IMR-90 (cell line): Measurements from ENCODE around the gene FAM72D. TPM values are rescaled to one million over a fixed set of nuclear protein-coding genes. Genes with fewer than 3 reads are reported as not detected.
A peak's percentile ranks its signal among the peaks of the same experiment; 100 is the strongest.
"Not testable (repeated sequence)": the region's sequence is repeated elsewhere in the genome, so short reads cannot be mapped to it uniquely, and the experiment has no call there.

Source experiments
- ATAC-seq: fragments of 200-7000 bp; cut with Tn5 transposase; 2 replicates; pipeline ENCODE4 v1.9.1; 2020; ENCODE audit warnings: low read depth, mild to moderate bottlenecking, moderate library complexity
- BruUV-seq: library from RNA; stranded (reverse); fragments of 400-500 nt; replicated peaks from 2 replicates; lab custom pipeline; 2021; lab: Mats Ljungman, UMichigan
- CTCF ChIA-PET: fragments of 300-600 bp; formaldehyde crosslinking; extraction: SDS; loops from one replicate; lab custom pipeline; 2021; ENCODE audit warnings: antibody characterized with exemption; lab: Yijun Ruan, JAX
- POLR2A ChIA-PET: fragments of 300-600 bp; sonication (Branson Sonifier 250); formaldehyde crosslinking; loops from one replicate; lab custom pipeline; 2022; ENCODE audit warnings: antibody characterized with exemption; ENCODE audit not compliant: unreplicated experiment; lab: Charles Lee
- DNase-seq: peaks from one replicate; pipeline ENCODE4 v3.0.0; 2013
- H2AFZ ChIP-seq: replicated peaks from 2 replicates; pipeline ENCODE3; 2013; ENCODE audit warnings: low read length, mild to moderate bottlenecking; ENCODE audit not compliant: poor library complexity
- H2AK5ac ChIP-seq: 2 replicates; pipeline ENCODE4 v1.6.1; 2013; ENCODE audit warnings: low read depth, low read length, inconsistent platforms
- H2AK9ac ChIP-seq: replicated peaks from 2 replicates; pipeline ENCODE3; 2013; ENCODE audit warnings: mild to moderate bottlenecking, low read depth, low read length, moderate library complexity; ENCODE audit not compliant: poor library complexity
- H2BK120ac ChIP-seq: 2 replicates; pipeline ENCODE4 v1.6.1; 2013; ENCODE audit warnings: low read depth, low read length, inconsistent platforms
- H2BK15ac ChIP-seq: 3 replicates; pipeline ENCODE4 v1.6.1; 2013; ENCODE audit warnings: low read depth, low read length, inconsistent platforms
- H2BK20ac ChIP-seq: 2 replicates; pipeline ENCODE4 v1.6.1; 2013; ENCODE audit warnings: low read depth, mild to moderate bottlenecking, inconsistent platforms, low read length, moderate library complexity
- H2BK5ac ChIP-seq: 2 replicates; pipeline ENCODE4 v1.6.1; 2013; ENCODE audit warnings: mild to moderate bottlenecking, low read depth, low read length, inconsistent platforms; ENCODE audit not compliant: poor library complexity, severe bottlenecking
- H3K14ac ChIP-seq: replicated peaks from 2 replicates; pipeline ENCODE4 v1.6.1; 2013; ENCODE audit warnings: low read depth, low read length, inconsistent platforms
- H3K18ac ChIP-seq: 2 replicates; pipeline ENCODE4 v1.6.1; 2013; ENCODE audit warnings: low read depth, low read length, control low read depth
- H3K23ac ChIP-seq: 2 replicates; pipeline ENCODE4 v1.6.1; 2013; ENCODE audit warnings: low read depth, low read length, inconsistent platforms
- H3K27ac ChIP-seq: 2 replicates; pipeline ENCODE4 v1.5.1; 2013; ENCODE audit warnings: mild to moderate bottlenecking, control low read depth, low read length; ENCODE audit not compliant: insufficient read depth
- H3K27me3 ChIP-seq: 2 replicates; pipeline ENCODE4 v1.6.1; 2013; ENCODE audit warnings: low read length; ENCODE audit not compliant: control insufficient read depth, insufficient read depth
- H3K36me3 ChIP-seq: 2 replicates; pipeline ENCODE4 v1.6.1; 2013; ENCODE audit warnings: low read length, mixed read lengths; ENCODE audit not compliant: control insufficient read depth, insufficient read depth
- H3K4ac ChIP-seq: 2 replicates; pipeline ENCODE4 v1.6.1; 2013; ENCODE audit warnings: low read depth, low read length, inconsistent platforms
- H3K4me1 ChIP-seq: 2 replicates; pipeline ENCODE4 v1.6.1; 2013; ENCODE audit warnings: low read length, mixed read lengths; ENCODE audit not compliant: control insufficient read depth, insufficient read depth
- H3K4me2 ChIP-seq: 2 replicates; pipeline ENCODE4 v1.6.1; 2013; ENCODE audit warnings: low read depth, mild to moderate bottlenecking, control low read depth, low read length, moderate library complexity
- H3K4me3 ChIP-seq: 2 replicates; pipeline ENCODE4 v1.5.1; 2013; ENCODE audit warnings: low read depth, mild to moderate bottlenecking, control low read depth, low read length, moderate library complexity; ENCODE audit not compliant: insufficient read depth
- H3K56ac ChIP-seq: 2 replicates; pipeline ENCODE4 v1.6.1; 2013; ENCODE audit warnings: low read length, inconsistent platforms; ENCODE audit not compliant: insufficient read depth; ENCODE audit errors: extremely low read depth
- H3K79me1 ChIP-seq, 2 experiments: 2 replicates each; pipeline ENCODE4 v1.6.1; 2013; ENCODE audit warnings: low read length in 2 of 2, inconsistent platforms in 1 of 2, low read depth in 1 of 2
- H3K9ac ChIP-seq: 2 replicates; pipeline ENCODE4 v1.6.1; 2013; ENCODE audit warnings: low read depth, low read length, control low read depth
- H3K9me1 ChIP-seq: 2 replicates; pipeline ENCODE4 v1.6.1; 2013; ENCODE audit warnings: low read length, inconsistent platforms; ENCODE audit not compliant: insufficient read depth
- H3K9me3 ChIP-seq: 2 replicates; pipeline ENCODE4 v1.6.1; 2013; ENCODE audit warnings: low read length; ENCODE audit not compliant: control insufficient read depth, insufficient read depth
- H4K20me1 ChIP-seq: 2 replicates; pipeline ENCODE4 v1.6.1; 2013; ENCODE audit warnings: low read length, inconsistent platforms; ENCODE audit not compliant: insufficient read depth
- H4K5ac ChIP-seq: 2 replicates; pipeline ENCODE4 v1.6.1; 2013; ENCODE audit warnings: mild to moderate bottlenecking, low read depth, low read length, control low read depth
- H4K8ac ChIP-seq, 2 experiments: 2 replicates each; pipeline ENCODE4 v1.6.1; 2013; ENCODE audit warnings: low read depth in 2 of 2, low read length in 2 of 2, control low read depth in 1 of 2, inconsistent platforms in 1 of 2
- H4K91ac ChIP-seq: 2 replicates; pipeline ENCODE4 v1.6.1; 2013; ENCODE audit warnings: low read depth, low read length, inconsistent platforms; ENCODE audit not compliant: insufficient read depth
- WGBS, 2 experiments: methylation state at CpG; one replicate each; pipeline versions ENCODE4 v1.1.5 to v1.1.7; 2013; ENCODE audit warnings: missing lambda C conversion rate in 2 of 2; ENCODE audit not compliant: insufficient read length in 1 of 2; ENCODE audit errors: extremely low coverage in 2 of 2; 5-methylcytosine and 5-hydroxymethylcytosine counted together
- dilution Hi-C: fragments of 300-500 bp; cut with HindIII; formaldehyde crosslinking; loops from one replicate; pipeline ENCODE4 v1.14.3; 2018; ENCODE audit warnings: low sequenced_read_pairs; ENCODE audit not compliant: unreplicated experiment
- in situ Hi-C: fragments of 300-500 bp; cut with MboI; formaldehyde crosslinking; loops from 3 replicates; pipeline ENCODE4 v1.14.3; 2019; ENCODE audit warnings: low sequenced_read_pairs, inconsistent platforms, mixed read lengths
- intact Hi-C: fragments of 100-400 bp; cut with micrococcal nuclease; formaldehyde crosslinking; loops from 2 replicates; pipeline ENCODE4 v1.10.0; 2022
- polyA plus RNA-seq, 3 experiments: library from polyadenylated mRNA; depleted of rRNA; stranded (reverse); fragments of >200 nt; gene quantifications; 2 replicates each; pipeline ENCODE4 v1.2.3, GENCODE V29; 2012; ENCODE audit warnings: low replicate concordance in 1 of 3
- total RNA-seq: library from RNA; depleted of rRNA; stranded (reverse); fragments of >200 nt; gene quantifications from 2 replicates; pipeline ENCODE4 v1.2.3, GENCODE V29; 2012

FAM72D gene
- total and polyA plus RNA-seq, 2 of the 4 experiments (the other 2 are of a cell fraction) = 0.72 to 1.4 TPM

DNA sequence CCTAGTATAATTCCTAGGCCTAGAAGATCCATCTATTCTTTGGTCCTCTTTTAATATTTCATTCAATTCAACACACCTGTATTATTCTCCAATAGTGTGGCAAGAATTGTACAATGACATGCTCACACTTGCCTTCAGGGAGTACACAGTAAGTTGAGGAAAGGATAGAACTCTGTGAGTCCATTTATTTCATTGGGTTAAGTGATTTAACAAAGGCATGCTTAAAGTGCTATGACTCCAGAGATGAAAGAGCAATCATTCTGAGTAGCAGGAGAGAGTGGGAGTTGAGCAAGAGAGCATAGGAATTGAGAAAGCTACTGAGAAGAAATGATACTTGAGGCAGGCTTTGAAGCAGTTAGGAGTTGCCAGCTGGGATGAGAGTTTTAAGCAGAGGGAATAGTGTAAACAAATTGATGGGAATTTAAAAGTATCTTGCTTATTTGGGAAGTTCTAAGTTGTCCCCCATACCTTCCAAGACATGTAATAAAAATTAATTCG, 18.8 kb downstream of the FAM72D start:
- H3K9me3 ChIP-seq, H2BK120ac ChIP-seq, H3K4me3 ChIP-seq, H3K27ac ChIP-seq, H2AFZ ChIP-seq, intact Hi-C loops, CTCF ChIA-PET, H2BK15ac ChIP-seq, DNase-seq, H4K91ac ChIP-seq, H3K4me2 ChIP-seq, BruUV-seq, dilution Hi-C loops, POLR2A ChIA-PET, H3K9ac ChIP-seq, H4K5ac ChIP-seq, H3K4ac ChIP-seq, H2AK5ac ChIP-seq, H3K36me3 ChIP-seq, H4K20me1 ChIP-seq, H2AK9ac ChIP-seq, H3K79me1 ChIP-seq, in situ Hi-C loops, H2BK20ac ChIP-seq, H3K27me3 ChIP-seq, H3K4me1 ChIP-seq, H3K18ac ChIP-seq, H3K9me1 ChIP-seq, H3K23ac ChIP-seq, H3K14ac ChIP-seq, H3K56ac ChIP-seq, H4K8ac ChIP-seq, ATAC-seq, H2BK5ac ChIP-seq: not testable (repeated sequence)
- WGBS, 2 experiments = no CpG with 5 or more reads among the region's 1 CpG

DNA sequence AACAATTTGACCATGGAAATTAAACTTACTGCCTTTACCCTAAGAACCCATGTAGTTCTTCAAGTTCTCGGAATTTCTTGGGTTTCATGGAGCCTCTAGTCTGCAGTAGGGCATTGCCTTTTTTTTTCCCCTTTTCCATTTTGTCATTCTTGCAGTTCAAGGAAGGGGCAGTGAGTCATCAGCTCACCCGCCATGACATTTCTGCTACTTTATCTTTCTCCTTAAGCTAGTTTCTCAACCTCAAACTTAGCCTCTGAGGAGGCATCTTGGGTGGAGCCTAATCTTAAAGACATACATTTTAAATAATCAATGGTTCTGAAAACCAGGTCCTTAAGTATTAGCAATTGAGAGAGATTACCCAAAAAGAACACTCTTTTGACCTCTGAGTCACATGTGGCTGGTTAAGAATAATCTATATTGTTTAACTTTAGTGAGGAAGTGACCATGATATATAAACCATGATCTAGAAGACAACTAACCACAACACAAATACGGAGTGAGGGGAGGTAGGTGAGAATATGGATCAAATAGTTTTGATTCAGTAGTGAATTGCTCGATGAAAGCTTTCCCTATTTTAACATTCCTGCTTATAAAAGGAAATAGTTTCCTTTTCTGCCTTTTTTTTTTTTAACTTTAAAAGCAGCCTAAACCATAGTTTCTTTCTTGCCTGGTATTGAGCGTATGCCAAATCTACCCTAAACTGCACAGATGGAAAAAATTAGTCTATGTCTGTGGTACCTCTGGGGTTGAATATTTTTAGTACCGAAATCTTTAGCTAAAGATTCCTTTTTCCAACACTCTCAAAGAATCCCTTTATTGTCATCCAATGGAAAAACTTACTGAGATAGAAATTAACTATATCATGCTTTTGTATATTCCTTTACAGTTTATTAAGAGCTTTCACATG, 20.1 kb downstream of the FAM72D start:
- in situ Hi-C loops = not testable (repeated sequence)

More for the DNA sequence above, 20.1 kb downstream of the FAM72D start:
- H3K4me1 ChIP-seq, H3K4ac ChIP-seq, intact Hi-C loops, H2AFZ ChIP-seq, H3K9me1 ChIP-seq, H4K91ac ChIP-seq, H3K23ac ChIP-seq, H3K27ac ChIP-seq, H3K36me3 ChIP-seq, H3K27me3 ChIP-seq, H2BK120ac ChIP-seq, H3K14ac ChIP-seq, H2BK15ac ChIP-seq, CTCF ChIA-PET, BruUV-seq, H4K5ac ChIP-seq, H2AK5ac ChIP-seq, H2BK5ac ChIP-seq, POLR2A ChIA-PET, H2BK20ac ChIP-seq, dilution Hi-C loops, H3K79me1 ChIP-seq, H3K4me2 ChIP-seq, H3K9me3 ChIP-seq, H4K20me1 ChIP-seq, H4K8ac ChIP-seq, H2AK9ac ChIP-seq, DNase-seq, H3K56ac ChIP-seq, H3K18ac ChIP-seq, H3K9ac ChIP-seq, H3K4me3 ChIP-seq: not testable (repeated sequence)
- ATAC-seq = peak; percentile 85
- no CpG with 5 or more reads among the region's 6 CpGs for WGBS, 2 experiments
